Peyer's patch (tissue), 4 donors: Measurements from ENCODE around the gene PARP1. TPM values are rescaled to one million over a fixed set of nuclear protein-coding genes. Genes with fewer than 3 reads are reported as not detected.

Experiments used
- DNase-seq, 3 donors: peaks; one replicate each; pipeline ENCODE4 v3.0.0-alpha.2; 2017 to 2019
- H3K27ac ChIP-seq, 4 donors: fragments of 200-600 bp; sonication (generic); one replicate each; pipeline ENCODE4 v1.5.1; 2016 to 2019
- H3K27me3 ChIP-seq, 2 donors: fragments of 200-600 bp; sonication (generic); one replicate each; pipeline ENCODE4 v1.5.1; 2019
- H3K36me3 ChIP-seq, 3 donors: fragments of 200-600 bp; sonication (generic); one replicate each; pipeline ENCODE4 v1.5.1; 2016 to 2019
- H3K4me1 ChIP-seq, 4 donors: fragments of 200-600 bp; sonication (generic); one replicate each; pipeline ENCODE4 v1.5.1; 2016 to 2019
- H3K4me3 ChIP-seq, 4 donors: fragments of 200-600 bp; sonication (generic); 1 replicate in 3 of 4; 2 replicates in 1 of 4; pipeline ENCODE4 v1.5.1; 2016 to 2019; ENCODE audit warnings: mild to moderate bottlenecking in 1 of 4
- H3K9me3 ChIP-seq, 4 donors: fragments of 200-600 bp; sonication (generic); one replicate each; pipeline ENCODE4 v1.5.1; 2016 to 2019; ENCODE audit warnings: mild to moderate bottlenecking in 1 of 4
- CTCF ChIP-seq, 6 experiments: fragments of 450-650 bp in 4 of 6; fragments of 200-600 bp in 2 of 6; sonication (generic) in 1 of 6; IDR thresholded peaks; one replicate each; pipeline ENCODE4 v1.5.1; 2017 to 2019; ENCODE audit warnings: antibody characterized with exemption in 6 of 6, mild to moderate bottlenecking in 3 of 6, moderate library complexity in 1 of 6
- POLR2A ChIP-seq, 2 donors: fragments of 450-650 bp; IDR thresholded peaks; one replicate each; pipeline ENCODE4 v1.5.1; 2017; ENCODE audit warnings: antibody characterized with exemption in 2 of 2, mild to moderate bottlenecking in 2 of 2, moderate library complexity in 2 of 2
- total RNA-seq, 4 donors: library from RNA; depleted of rRNA; stranded (reverse); fragments of >200 nt; gene quantifications; one replicate each; pipeline ENCODE4 v1.1.0, GENCODE V29; 2016

PARP1 gene
- total RNA-seq, 4 donors from 2014 or later: 25.2 to 145 (median 54.4) TPM

- no peak for TF ChIP-seq POLR2A (IDR thresholded peaks at IDR 0.05)
- no peak for TF ChIP-seq CTCF (IDR thresholded peaks at IDR 0.05)
- Histone ChIP-seq H3K27me3 (no peaks in the 10 kb centered on the region), H3K9me3 (no peaks in the 10 kb centered on the region), H3K4me3 (no peak overlapping the region), H3K36me3 (peaks cover 0 to 5% (median 0%) of the 10 kb centered on the region in 3 donors), H3K27ac (no peak overlapping the region), H3K4me1 (peaks cover 0 to 17% (median 2%) of the 10 kb centered on the region in 4 donors)
- DNase-seq: no peak
Observed at GRCh38 chr1:226353698-226354525, 54.0 kb downstream of the PARP1 start.

- no peak overlapping the region for H3K27ac ChIP-seq
- H3K4me3 ChIP-seq: no peak overlapping the region
- H3K4me1 ChIP-seq: peaks cover 0 to 19% (median 2%) of the 10 kb centered on the region in 4 donors
- no peaks in the 10 kb centered on the region for H3K9me3 ChIP-seq
- DNase-seq: no peak
- H3K36me3 ChIP-seq: no peaks in the 10 kb centered on the region
- TF ChIP-seq CTCF (IDR thresholded peaks at IDR 0.05): no peak
- no peak for TF ChIP-seq POLR2A (IDR thresholded peaks at IDR 0.05)
- no peaks in the 10 kb centered on the region for H3K27me3 ChIP-seq
Observed at GRCh38 chr1:226351709-226352108, 56.2 kb downstream of the PARP1 start.

GRCh38 chr1:226350519-226350865 is 57.4 kb downstream of the PARP1 start:
- Histone ChIP-seq H3K27ac (peak overlapping the region; percentile 13 to 68 (median 40)), H3K4me3 (no peak overlapping the region), H3K4me1 (peaks cover 0 to 19% (median 2%) of the 10 kb centered on the region in 4 donors), H3K27me3 (no peaks in the 10 kb centered on the region), H3K36me3 (no peaks in the 10 kb centered on the region), H3K9me3 (no peaks in the 10 kb centered on the region)
- TF ChIP-seq CTCF (IDR thresholded peaks at IDR 0.05) (no peak), POLR2A (IDR thresholded peaks at IDR 0.05) (no peak)
- peak in 1 of 3 donors; percentile 58 for DNase-seq

GRCh38 chr1:226349801-226350518 is 57.9 kb downstream of the PARP1 start:
- Histone ChIP-seq H3K9me3 (no peaks in the 10 kb centered on the region), H3K27me3 (no peaks in the 10 kb centered on the region), H3K27ac (peak overlapping the region; percentile 13 to 68 (median 40)), H3K4me3 (no peak overlapping the region), H3K36me3 (no peaks in the 10 kb centered on the region), H3K4me1 (peaks cover 0 to 19% (median 2%) of the 10 kb centered on the region in 4 donors)
- TF ChIP-seq CTCF (IDR thresholded peaks at IDR 0.05) (peak in 1 of 6 experiments; percentile 5), POLR2A (IDR thresholded peaks at IDR 0.05) (peak in 1 of 2 donors; percentile 28)
- DNase-seq: peak; percentile 39 to 76 (median 75)

GRCh38 chr1:226349081-226349480 is 58.8 kb downstream of the PARP1 start:
- Histone ChIP-seq H3K36me3 (no peaks in the 10 kb centered on the region), H3K27me3 (no peaks in the 10 kb centered on the region), H3K4me1 (peaks cover 0 to 19% (median 2%) of the 10 kb centered on the region in 4 donors), H3K4me3 (no peak overlapping the region), H3K9me3 (no peaks in the 10 kb centered on the region), H3K27ac (peak overlapping the region in 2 of 4 donors; percentile 4 to 13)
- TF ChIP-seq CTCF (IDR thresholded peaks at IDR 0.05): no peak
- TF ChIP-seq POLR2A (IDR thresholded peaks at IDR 0.05): no peak
- no peak for DNase-seq
